Stimulated activated CD8-positive, alpha-beta memory T cell treated with anti-CD3 and anti-CD28 coated beads, Interleukin-4, amount 100 ng/mL, for 48 hours (primary cell): ENCODE measurements around the gene LAMTOR5.

Source experiments
- DNase-seq: peaks from one replicate; pipeline ENCODE4 v3.0.0-alpha.2; 2020

The LAMTOR5 gene

DNA sequence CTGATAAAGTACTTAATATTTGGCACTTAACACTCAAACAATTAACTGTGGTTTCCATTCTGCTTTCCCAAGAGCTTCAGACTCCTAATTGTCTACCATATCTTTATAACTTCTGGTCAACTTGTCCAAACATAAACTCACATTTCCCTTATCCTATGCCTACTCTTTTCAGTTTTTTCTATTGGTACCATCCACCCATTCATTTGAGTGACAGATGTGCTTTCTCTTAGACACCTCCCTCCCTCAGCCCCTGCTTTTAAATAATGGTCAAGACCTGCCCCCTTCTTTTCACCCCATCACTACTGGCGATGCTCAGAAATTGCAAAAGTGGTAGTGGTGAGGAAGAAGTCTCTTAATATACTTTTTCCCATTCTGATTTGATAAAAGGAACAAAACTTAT is 22.1 kb downstream of the LAMTOR5 start:
- no peak for DNase-seq

DNA sequence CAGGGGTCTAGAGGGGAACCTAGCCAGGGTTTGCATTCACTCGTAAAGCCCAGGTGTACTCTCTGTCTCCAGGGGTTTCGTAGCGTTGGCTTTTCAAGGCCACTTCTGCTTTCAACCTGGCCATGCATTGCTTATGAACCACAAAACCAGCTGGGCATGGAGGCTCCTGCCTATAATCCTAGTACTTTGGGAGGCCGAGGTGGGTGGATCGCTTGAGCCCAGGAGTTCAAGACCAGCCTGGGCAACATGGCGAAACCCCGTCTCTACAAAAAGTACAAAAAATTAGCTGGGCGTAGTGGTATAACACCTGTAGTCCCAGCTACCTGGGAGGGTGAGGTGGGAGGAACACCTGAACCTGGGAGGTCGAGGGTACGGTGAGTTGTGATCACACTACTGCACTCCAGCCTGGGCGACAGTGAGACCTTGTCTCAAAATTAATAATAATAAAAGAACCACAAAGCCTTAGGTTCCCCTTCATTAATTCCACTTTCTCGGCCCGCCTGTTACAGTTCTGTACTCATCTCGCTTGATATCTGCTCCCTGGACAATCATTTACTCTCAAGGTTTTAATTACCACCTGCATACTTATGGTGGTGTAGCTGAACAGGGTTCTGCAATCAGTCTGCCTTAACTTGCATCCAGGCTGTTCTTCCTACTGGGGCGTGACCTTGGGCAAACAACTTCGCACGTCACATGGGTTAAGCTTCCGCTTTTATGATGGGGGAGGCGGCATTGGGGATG is 22.7 kb downstream of the LAMTOR5 start:
- DNase-seq, result no peak

DNA sequence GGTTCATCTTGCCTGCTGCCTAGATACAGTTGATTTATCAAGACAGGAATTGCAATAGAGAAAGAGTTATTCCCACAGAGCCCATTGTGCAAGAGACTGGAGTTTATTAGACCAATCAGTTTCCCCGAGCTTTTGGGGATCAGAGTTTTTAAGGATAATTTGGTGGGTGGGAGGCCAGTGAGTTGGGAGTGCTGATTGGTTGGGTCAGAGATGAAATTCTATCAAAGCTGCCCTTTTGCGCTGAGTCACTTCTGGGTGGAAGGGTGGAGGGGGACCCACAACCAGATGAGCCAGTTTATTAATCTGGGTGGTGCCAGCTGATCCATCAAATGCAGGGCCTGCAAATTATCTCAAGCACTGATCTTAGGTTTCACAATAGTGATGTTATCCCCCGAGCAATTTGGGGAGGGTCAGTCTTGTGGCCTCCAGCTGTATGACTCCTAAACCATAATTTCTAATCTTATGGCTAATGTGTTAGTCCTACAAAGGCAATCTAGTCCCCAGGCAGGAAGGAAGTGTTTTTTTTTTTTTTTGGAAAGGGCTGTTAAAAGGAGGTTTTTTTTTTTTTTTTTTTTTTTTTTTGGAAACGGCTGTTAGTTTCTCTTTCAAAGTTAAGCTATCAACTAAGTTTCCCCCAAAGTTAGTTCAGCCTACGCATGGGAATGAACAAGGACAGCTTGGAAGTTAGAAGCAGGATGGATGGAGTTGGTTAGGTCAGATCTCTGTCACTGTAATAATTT is 24.1 kb downstream of the LAMTOR5 start:
- DNase-seq, result no peak

DNA sequence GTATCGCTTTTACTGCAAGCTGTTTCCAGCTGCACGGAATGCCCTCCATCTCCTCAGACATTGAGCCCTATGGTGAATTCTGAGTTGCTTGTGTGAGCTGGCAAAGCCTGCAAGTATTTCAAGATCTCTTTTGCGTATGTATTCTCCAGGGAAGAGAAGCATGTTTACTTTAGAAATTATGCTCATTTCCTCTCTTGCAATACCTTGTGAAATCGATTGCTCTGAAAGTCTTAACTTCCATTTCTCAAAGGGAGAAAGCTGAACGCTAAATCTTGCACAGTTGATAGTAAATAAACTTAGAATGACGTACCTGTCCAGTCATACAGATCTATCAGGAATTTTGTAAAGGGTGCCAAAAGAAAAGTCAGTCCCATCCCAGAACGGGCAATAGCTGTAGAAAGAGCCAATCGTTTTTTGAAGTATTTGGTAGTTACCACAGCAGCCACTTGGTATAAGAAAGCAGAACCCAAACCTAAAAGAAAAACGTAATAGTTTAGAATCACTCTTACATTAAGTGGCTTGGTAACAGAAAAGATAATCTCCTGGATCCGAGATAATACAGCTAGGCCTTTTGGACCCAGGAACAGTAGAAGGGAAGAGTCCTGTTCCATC is 26.7 kb downstream of the LAMTOR5 start:
- no peak for DNase-seq

DNA sequence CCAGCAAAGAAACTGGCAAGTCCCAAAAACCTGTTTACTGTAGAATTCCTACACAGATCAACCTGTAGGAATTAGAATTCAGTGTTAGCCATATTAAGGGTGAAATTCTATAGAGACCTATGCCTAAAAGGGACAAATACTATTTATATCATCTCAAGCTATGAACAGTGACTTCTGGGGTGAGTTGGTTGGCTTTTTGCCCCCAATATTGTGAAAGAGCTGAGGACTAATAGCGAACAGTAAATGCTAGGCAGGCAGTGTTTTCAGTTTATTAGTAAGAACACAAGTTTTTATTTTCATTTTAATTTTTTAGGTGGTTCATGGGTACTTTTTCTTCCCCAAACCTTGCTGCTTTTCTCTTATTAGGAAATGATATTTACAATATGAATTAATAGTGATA is 32.0 kb downstream of the LAMTOR5 start:
- no peak for DNase-seq

DNA sequence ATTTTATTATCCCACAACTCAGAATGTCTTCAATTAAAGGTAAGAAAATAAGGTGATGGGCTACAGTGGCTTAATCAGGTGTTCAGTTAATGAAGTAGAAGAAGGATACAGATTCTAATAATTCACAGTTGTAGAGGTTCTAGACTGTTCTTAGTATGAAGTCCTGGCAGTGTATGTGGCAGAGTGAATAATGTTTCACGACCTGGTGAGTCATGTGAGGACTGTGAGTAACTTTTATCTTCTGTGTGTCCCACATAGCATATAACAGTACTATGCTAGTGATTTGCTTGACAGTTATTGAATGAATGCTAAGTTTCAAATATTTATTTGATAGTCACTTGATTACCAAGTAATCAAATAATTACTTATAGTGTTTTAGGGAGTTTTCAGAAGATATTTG is 36.7 kb downstream of the LAMTOR5 start:
- DNase-seq, result no peak

DNA sequence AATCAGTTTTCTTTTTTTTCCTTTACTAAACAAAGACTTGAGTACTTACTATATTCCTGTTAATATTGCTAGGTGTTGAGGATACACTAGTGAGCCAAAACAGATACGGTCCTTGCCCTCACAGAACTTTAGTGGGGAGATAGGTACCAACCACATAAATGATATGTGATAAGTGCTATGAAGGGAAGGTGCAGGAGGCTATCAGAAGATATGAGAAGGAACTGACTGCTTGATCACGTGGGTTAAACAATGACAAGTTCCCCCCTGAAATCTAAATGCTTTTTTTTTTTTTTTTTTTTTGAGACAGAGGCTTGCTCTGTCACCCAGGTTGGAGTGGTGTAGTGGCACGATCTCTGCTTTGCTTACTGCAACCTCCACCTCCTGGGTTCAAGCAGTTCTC is 43.3 kb downstream of the LAMTOR5 start:
- no peak for DNase-seq

DNA sequence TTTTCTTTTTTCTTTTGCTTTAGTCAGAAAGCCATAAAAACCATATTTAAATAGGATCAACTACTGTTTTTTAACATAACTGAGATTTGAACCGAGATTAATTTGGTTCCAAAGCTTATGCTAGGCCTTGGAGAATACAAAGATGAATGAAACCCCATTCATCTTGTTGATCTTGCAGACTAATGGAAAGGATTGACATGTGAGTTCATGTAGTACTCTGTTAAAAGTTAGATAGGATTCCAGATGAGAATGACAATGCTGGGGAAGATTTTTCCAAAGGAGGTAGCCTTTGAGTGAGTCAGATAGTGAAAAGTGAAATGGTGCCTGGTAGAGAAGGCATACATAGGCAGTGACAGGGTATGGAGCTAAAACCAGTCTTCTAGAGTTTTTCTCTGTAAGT is 45.6 kb downstream of the LAMTOR5 start:
- DNase-seq, result no peak

DNA sequence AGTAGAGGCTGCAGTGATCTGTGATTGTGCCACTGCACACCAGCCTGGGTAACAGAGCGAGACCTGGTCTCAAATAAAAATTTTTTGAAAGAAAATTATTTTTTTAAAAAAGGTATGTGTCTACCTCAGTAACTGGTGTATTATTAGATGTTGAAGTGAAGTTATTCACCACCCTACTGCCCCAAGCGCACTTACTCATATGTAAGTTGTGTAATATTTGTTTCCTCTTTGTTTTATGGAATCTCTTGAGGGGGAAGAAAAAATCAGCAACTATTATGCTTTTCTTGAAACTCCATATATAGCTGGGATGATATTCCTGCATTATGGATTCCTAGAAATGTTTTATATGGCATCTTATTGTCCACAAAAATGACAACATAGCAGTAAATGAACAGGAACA is 47.1 kb downstream of the LAMTOR5 start:
- no peak for DNase-seq

DNA sequence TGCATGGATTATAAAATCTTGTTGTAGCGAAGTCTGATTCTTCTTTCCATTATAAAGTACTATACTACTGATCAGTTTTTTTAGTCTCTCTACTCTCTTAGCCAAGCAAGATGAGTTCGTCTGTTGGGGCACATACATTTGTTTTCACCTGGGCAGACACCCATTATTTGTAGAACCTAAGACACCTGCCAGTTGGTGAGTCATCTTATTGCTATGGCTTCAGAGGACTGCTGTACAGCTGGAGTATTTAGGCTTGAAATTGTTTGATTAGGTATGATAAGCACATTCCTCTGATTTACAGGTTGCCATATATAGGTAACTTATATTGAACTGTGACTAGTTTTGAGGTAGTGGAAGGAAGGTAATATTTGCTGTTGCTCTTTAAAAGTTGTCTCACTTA is 51.1 kb downstream of the LAMTOR5 start:
- no peak for DNase-seq

DNA sequence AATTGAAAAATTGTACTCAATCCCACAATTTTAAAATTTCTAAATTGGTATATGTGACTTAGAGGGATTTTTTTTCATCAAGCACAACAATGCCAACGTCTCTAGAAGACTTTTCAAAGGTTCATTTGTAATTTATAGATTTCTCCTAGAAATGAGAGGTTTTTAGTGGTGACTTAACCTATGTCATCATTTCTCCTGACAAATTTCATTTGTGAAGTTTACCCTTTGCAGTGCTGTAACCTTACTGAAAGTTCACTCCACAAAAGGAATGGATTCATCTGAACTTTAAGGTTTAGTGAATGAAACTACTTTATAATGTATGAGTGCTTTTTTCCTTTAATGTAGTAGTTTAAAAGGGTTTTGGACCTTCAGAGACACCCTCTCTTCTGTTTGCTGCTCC is 52.2 kb downstream of the LAMTOR5 start:
- no peak for DNase-seq
